H9 (cell line): Measurements from ENCODE around the gene SCUBE1. TPM values are rescaled to one million over a fixed set of nuclear protein-coding genes. Genes with fewer than 3 reads are reported as not detected.

Source experiments
- DNase-seq: peaks from one replicate; pipeline ENCODE4 v3.0.0-alpha.2; 2017
- H2AFZ ChIP-seq: one replicate; pipeline ENCODE4 v1.6.1; 2013; ENCODE audit warnings: mild to moderate bottlenecking, low read length, control low read depth, moderate library complexity
- H2AK5ac ChIP-seq: 2 replicates; pipeline ENCODE4 v1.6.1; 2013; ENCODE audit warnings: low read length, control low read depth, mixed read lengths; ENCODE audit not compliant: insufficient read length
- H2BK120ac ChIP-seq: one replicate; pipeline ENCODE4 v1.6.1; 2013; ENCODE audit warnings: low read depth, mild to moderate bottlenecking, low read length, control low read depth, inconsistent platforms; ENCODE audit not compliant: poor library complexity, severe bottlenecking
- H2BK12ac ChIP-seq: 2 replicates; pipeline ENCODE4 v1.6.1; 2013; ENCODE audit warnings: low read length, control low read depth, mixed read lengths, low read depth; ENCODE audit not compliant: insufficient read length
- H2BK15ac ChIP-seq: 2 replicates; pipeline ENCODE4 v1.6.1; 2013; ENCODE audit warnings: low read depth, low read length, control low read depth
- H2BK20ac ChIP-seq: one replicate; pipeline ENCODE4 v1.6.1; 2013; ENCODE audit warnings: low read depth, mild to moderate bottlenecking, low read length, control low read depth, inconsistent platforms; ENCODE audit not compliant: poor library complexity, severe bottlenecking
- H2BK5ac ChIP-seq: 2 replicates; pipeline ENCODE4 v1.6.1; 2013; ENCODE audit warnings: low read length, control low read depth, mixed read lengths; ENCODE audit not compliant: insufficient read length
- H3K14ac ChIP-seq: 2 replicates; pipeline ENCODE4 v1.6.1; 2013; ENCODE audit warnings: low read length, control low read depth; ENCODE audit not compliant: insufficient read depth
- H3K18ac ChIP-seq: 2 replicates; pipeline ENCODE4 v1.6.1; 2013; ENCODE audit warnings: low read depth, mild to moderate bottlenecking, mixed read lengths, low read length, control low read depth; ENCODE audit not compliant: insufficient read length
- H3K23ac ChIP-seq: 2 replicates; pipeline ENCODE4 v1.6.1; 2013; ENCODE audit warnings: low read length, control low read depth, mixed read lengths, low read depth; ENCODE audit not compliant: insufficient read length
- H3K23me2 ChIP-seq: 2 replicates; pipeline ENCODE4 v1.6.1; 2013; ENCODE audit warnings: low read depth, mild to moderate bottlenecking, mixed read lengths, low read length, control low read depth; ENCODE audit not compliant: insufficient read length, poor library complexity, severe bottlenecking
- H3K27ac ChIP-seq: 2 replicates; pipeline ENCODE4 v1.5.1; 2013; ENCODE audit warnings: low read length, control low read depth, mixed read lengths, low read depth; ENCODE audit not compliant: insufficient read length
- H3K27me3 ChIP-seq: 2 replicates; pipeline ENCODE4 v1.6.1; 2013; ENCODE audit warnings: low read length, control low read depth, inconsistent platforms; ENCODE audit not compliant: insufficient read depth
- H3K4ac ChIP-seq: 2 replicates; pipeline ENCODE4 v1.6.1; 2013; ENCODE audit warnings: low read depth, mild to moderate bottlenecking, control low read depth, inconsistent platforms, low read length, moderate library complexity
- H3K4me1 ChIP-seq: 2 replicates; pipeline ENCODE4 v1.6.1; 2013; ENCODE audit warnings: low read length, control low read depth, inconsistent platforms; ENCODE audit not compliant: insufficient read depth
- H3K4me2 ChIP-seq: 2 replicates; pipeline ENCODE4 v1.6.1; 2013; ENCODE audit warnings: low read length, control low read depth, mixed read lengths; ENCODE audit not compliant: insufficient read length, insufficient read depth
- H3K56ac ChIP-seq: 2 replicates; pipeline ENCODE4 v1.6.1; 2013; ENCODE audit warnings: low read depth, mild to moderate bottlenecking, mixed read lengths, low read length, control low read depth; ENCODE audit not compliant: insufficient read length
- H3K79me1 ChIP-seq: 2 replicates; pipeline ENCODE4 v1.6.1; 2013; ENCODE audit warnings: low read depth, mild to moderate bottlenecking, moderate library complexity, low read length, control low read depth, inconsistent platforms; ENCODE audit not compliant: insufficient read depth, poor library complexity, severe bottlenecking
- H3K79me2 ChIP-seq: 2 replicates; pipeline ENCODE4 v1.6.1; 2013; ENCODE audit warnings: low read length, control low read depth, inconsistent platforms; ENCODE audit not compliant: insufficient read depth
- H3K9ac ChIP-seq: 2 replicates; pipeline ENCODE4 v1.6.1; 2013; ENCODE audit warnings: low read length, control low read depth, mixed read lengths; ENCODE audit not compliant: insufficient read length; ENCODE audit errors: extremely low read depth
- H3K9me3 ChIP-seq: one replicate; pipeline ENCODE4 v1.6.1; 2013; ENCODE audit warnings: low read depth, low read length, inconsistent platforms; ENCODE audit not compliant: control insufficient read depth
- H3T11ph ChIP-seq: one replicate; pipeline ENCODE4 v1.6.1; 2013; ENCODE audit warnings: mild to moderate bottlenecking, low read length, control low read depth, inconsistent platforms
- H4K20me1 ChIP-seq: one replicate; pipeline ENCODE4 v1.6.1; 2013; ENCODE audit not compliant: control insufficient read depth, insufficient read length, insufficient read depth
- H4K5ac ChIP-seq: 2 replicates; pipeline ENCODE4 v1.6.1; 2013; ENCODE audit warnings: low read depth, mild to moderate bottlenecking, mixed read lengths, low read length, control low read depth; ENCODE audit not compliant: insufficient read length
- H4K8ac ChIP-seq: replicated peaks from 2 replicates; pipeline ENCODE4 v1.6.1; 2013; ENCODE audit warnings: low read length, control low read depth, mixed read lengths, low read depth; ENCODE audit not compliant: insufficient read length
- H4K91ac ChIP-seq: 2 replicates; pipeline ENCODE4 v1.6.1; 2013; ENCODE audit warnings: low read depth, mild to moderate bottlenecking, moderate library complexity, mixed read lengths, low read length, control low read depth; ENCODE audit not compliant: insufficient read length
- H3K27ac Mint-ChIP-seq, 3 experiments: 2 replicates in 2 of 3; 3 replicates in 1 of 3; pipeline ENCODE4 v1.8.0; 2020 to 2021; ENCODE audit warnings: mixed read lengths in 3 of 3, mild to moderate bottlenecking in 1 of 3, moderate library complexity in 1 of 3
- H3K27me3 Mint-ChIP-seq: 2 replicates; pipeline ENCODE4 v1.8.0; 2021; ENCODE audit warnings: low read depth, mild to moderate bottlenecking, moderate library complexity, mixed read lengths
- H3K36me3 Mint-ChIP-seq, 3 experiments: 2 replicates in 2 of 3; 3 replicates in 1 of 3; pipeline ENCODE4 v1.8.0; 2020 to 2021; ENCODE audit warnings: low read depth in 3 of 3, mixed read lengths in 3 of 3; ENCODE audit not compliant: insufficient read depth in 1 of 3
- H3K4me1 Mint-ChIP-seq, 2 experiments: 2 replicates each; pipeline ENCODE4 v1.8.0; 2020; ENCODE audit warnings: mixed read lengths in 2 of 2
- H3K4me3 Mint-ChIP-seq, 2 experiments: 2 replicates in 1 of 2; 3 replicates in 1 of 2; pipeline ENCODE4 v1.8.0; 2020 to 2021; ENCODE audit warnings: mild to moderate bottlenecking in 2 of 2, mixed read lengths in 2 of 2, moderate library complexity in 1 of 2
- H3K9me3 Mint-ChIP-seq, 2 experiments: 2 replicates in 1 of 2; 3 replicates in 1 of 2; pipeline ENCODE4 v1.8.0; 2020; ENCODE audit warnings: mild to moderate bottlenecking in 2 of 2, mixed read lengths in 2 of 2, moderate library complexity in 1 of 2
- CTCF ChIP-seq: fragments of 200-600 bp; sonication (generic); conservative IDR thresholded peaks from 3 replicates; pipeline ENCODE4 v1.8.0; 2021; ENCODE audit warnings: antibody characterized with exemption, mild to moderate bottlenecking
- WGBS: extraction: QIAGEN DNeasy Blood & Tissue Kit; methylation state at CpG from one replicate; pipeline ENCODE4 v1.1.7; 2013; ENCODE audit warnings: missing lambda C conversion rate, low lambda C conversion rate, mixed read lengths; ENCODE audit not compliant: insufficient read length; ENCODE audit errors: extremely low coverage; 5-methylcytosine and 5-hydroxymethylcytosine counted together
- total RNA-seq: library from RNA; stranded (reverse); gene quantifications from 2 replicates; pipeline ENCODE4 v1.2.1, GENCODE V29; 2021

The SCUBE1 gene
- total RNA-seq, 1 experiment from 2014 or later = 1.2 TPM

- H3K23ac ChIP-seq = no peak overlapping the region
- no peak overlapping the region for H2BK5ac ChIP-seq
- no peak overlapping the region for H2AK5ac ChIP-seq
- Mint-ChIP-seq H3K27me3 (peaks cover 2% of the 10 kb centered on the region), H3K4me3 (no peak overlapping the region), H3K9me3 (no peaks in the 10 kb centered on the region), H3K36me3 (no peaks in the 10 kb centered on the region; a peak in 1 of 7 replicates), H3K4me1 (peaks cover 7 to 35% of the 10 kb centered on the region in 2 experiments), H3K27ac (no peak overlapping the region)
- no peak overlapping the region for H2BK20ac ChIP-seq
- no peaks in the 10 kb centered on the region for H3K79me1 ChIP-seq
- H2BK12ac ChIP-seq = no peak overlapping the region
- no peaks in the 10 kb centered on the region for H3K4me1 ChIP-seq
- H4K5ac ChIP-seq = no peak overlapping the region
- no peak for TF ChIP-seq CTCF
- H4K91ac ChIP-seq = no peak overlapping the region
- no peaks in the 10 kb centered on the region for H3K79me2 ChIP-seq
- no peak overlapping the region for H3K9ac ChIP-seq
- no peak overlapping the region for H3K4ac ChIP-seq
- no peak overlapping the region for H2BK15ac ChIP-seq
- no peak overlapping the region for H3T11ph ChIP-seq
- no CpG with 5 or more reads among the region's 5 CpGs for WGBS
- no peaks in the 10 kb centered on the region for H3K9me3 ChIP-seq
- no peak overlapping the region for H3K56ac ChIP-seq
- no peaks in the 10 kb centered on the region for H3K23me2 ChIP-seq
- no peak overlapping the region for H3K4me2 ChIP-seq
- DNase-seq = no peak
- no peak overlapping the region for H2BK120ac ChIP-seq
- H3K27ac ChIP-seq = no peak overlapping the region
- no peak overlapping the region for H3K14ac ChIP-seq
- no peak overlapping the region for H3K18ac ChIP-seq
- no peak overlapping the region for H2AFZ ChIP-seq
- no peaks in the 10 kb centered on the region for H3K27me3 ChIP-seq
- no peaks in the 10 kb centered on the region for H4K20me1 ChIP-seq
- no peak overlapping the region for H4K8ac ChIP-seq
Measured at GRCh38 chr22:43310311-43310710, 32.9 kb downstream of the SCUBE1 start.
